RWPE1 (cell line): ENCODE results near the gene CBARP.

ENCODE experiments used
- CTCF ChIA-PET: fragments of 350-600 bp; sonication (Branson Sonifier 250); formaldehyde crosslinking; extraction: SDS; loops from one replicate; lab custom pipeline; 2021; lab: Yijun Ruan, JAX
- POLR2A ChIA-PET: fragments of 400-600 bp; formaldehyde crosslinking; extraction: SDS; loops from one replicate; lab custom pipeline; 2020; ENCODE audit warnings: antibody characterized with exemption; ENCODE audit not compliant: low non-redundant PET; lab: Yijun Ruan, JAX
- DNase-seq: peaks from one replicate; pipeline ENCODE4 v3.0.0; 2012; ENCODE audit warnings: low spot score
- H3K27ac ChIP-seq: fragments of 450-650 bp; 2 replicates; pipeline ENCODE4 v1.5.1; 2017
- CTCF ChIP-seq: fragments of 450-650 bp; conservative IDR thresholded peaks from 2 replicates; pipeline ENCODE4 v1.5.1; 2017; ENCODE audit warnings: low read depth, mild to moderate bottlenecking

CBARP gene

GRCh38 chr19:1224047-1224825 is 13.6 kb downstream of the CBARP start:
- no peak for DNase-seq
- ChIA-PET POLR2A (no interaction called here), CTCF (interaction anchor here (0.8 to 2.4 kb wide), 4 partner anchors 15 to 111 kb away, joined by 5 to 10 read pairs (median 6); no protein-coding TSS in a partner anchor)
- H3K27ac ChIP-seq, result peak overlapping the region; percentile 98
- TF ChIP-seq CTCF, result no peak

GRCh38 chr19:1223018-1223855 is 14.6 kb downstream of the CBARP start:
- no peak for DNase-seq
- TF ChIP-seq CTCF, result peak; percentile 54
- POLR2A ChIA-PET, result no interaction called here
- CTCF ChIA-PET, result interaction anchor here (0.5 to 2.4 kb wide), 10 partner anchors 10 to 235 kb away, joined by 3 to 10 read pairs (median 3); partner anchors contain the start of gene ATP5F1D
- H3K27ac ChIP-seq, result peak overlapping the region; percentile 98

GRCh38 chr19:1222394-1222793 is 15.4 kb downstream of the CBARP start:
- no peak for DNase-seq
- no peak for TF ChIP-seq CTCF
- H3K27ac ChIP-seq, result peak overlapping the region; percentile 98
- ChIA-PET CTCF (interaction anchor here (0.5 to 2.4 kb wide), 7 partner anchors 9 to 209 kb away, joined by 3 to 10 read pairs (median 3); partner anchors contain the start of gene ATP5F1D), POLR2A (interaction anchor here (0.5 kb wide), 1 partner anchor 10 kb away, joined by 12 read pairs; no protein-coding TSS in a partner anchor)

GRCh38 chr19:1221904-1222255 is 15.9 kb downstream of the CBARP start:
- no peak for DNase-seq
- POLR2A ChIA-PET, result no interaction called here

GRCh38 chr19:1220976-1221903 is 16.6 kb downstream of the CBARP start:
- peak overlapping the region; percentile 98 for H3K27ac ChIP-seq
- CTCF ChIA-PET, result interaction anchor here (0.5 to 2.4 kb wide), 5 partner anchors 9 to 731 kb away, joined by 3 to 10 read pairs (median 3); no protein-coding TSS in a partner anchor
- POLR2A ChIA-PET, result no interaction called here
- peak; percentile 44 for TF ChIP-seq CTCF
- no peak for DNase-seq

More at GRCh38 chr19:1221904-1222255, 15.9 kb downstream of the CBARP start:
- TF ChIP-seq CTCF, result no peak
- CTCF ChIA-PET, result interaction anchor here (2.4 kb wide), 1 partner anchor 23 kb away, joined by 10 read pairs; no protein-coding TSS in a partner anchor
- H3K27ac ChIP-seq, result peak overlapping the region; percentile 98
